NCI-H2196 treated with DMSO at 0.1 percent for 48 hours (cell line): ENCODE data around the gene GALNT2.

Experiments used
- DNase-seq: peaks from one replicate; lab custom pipeline; 2025; ENCODE audit not compliant: unreplicated experiment; lab: John Stamatoyannopoulos, UW

The GALNT2 gene

GRCh38 chr1:230087028-230087716, 20.1 kb downstream of the GALNT2 start:
- DNase-seq: no peak

DNA sequence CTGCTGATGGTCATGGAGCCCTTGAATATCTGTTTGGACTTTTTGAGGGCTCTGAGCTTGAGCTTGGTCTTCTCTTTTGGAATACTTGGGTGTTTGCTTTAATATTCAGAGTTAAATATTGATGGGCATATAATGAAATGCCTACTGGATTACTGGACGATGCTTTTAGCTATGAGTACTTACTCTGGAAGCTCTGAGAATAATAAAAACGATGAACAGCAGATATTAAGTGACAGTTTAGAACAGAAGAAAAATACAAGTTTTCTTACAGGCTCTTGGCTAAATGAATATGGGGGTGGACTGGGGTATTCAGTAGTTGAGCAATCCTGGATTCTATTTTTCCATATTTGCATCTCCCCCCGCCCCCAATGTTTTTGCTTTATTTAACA, 20.7 kb downstream of the GALNT2 start:
- DNase-seq: no peak

- no peak for DNase-seq
These were observed 23.2 kb downstream of the GALNT2 start for GRCh38 chr1:230090194-230090711.

DNA sequence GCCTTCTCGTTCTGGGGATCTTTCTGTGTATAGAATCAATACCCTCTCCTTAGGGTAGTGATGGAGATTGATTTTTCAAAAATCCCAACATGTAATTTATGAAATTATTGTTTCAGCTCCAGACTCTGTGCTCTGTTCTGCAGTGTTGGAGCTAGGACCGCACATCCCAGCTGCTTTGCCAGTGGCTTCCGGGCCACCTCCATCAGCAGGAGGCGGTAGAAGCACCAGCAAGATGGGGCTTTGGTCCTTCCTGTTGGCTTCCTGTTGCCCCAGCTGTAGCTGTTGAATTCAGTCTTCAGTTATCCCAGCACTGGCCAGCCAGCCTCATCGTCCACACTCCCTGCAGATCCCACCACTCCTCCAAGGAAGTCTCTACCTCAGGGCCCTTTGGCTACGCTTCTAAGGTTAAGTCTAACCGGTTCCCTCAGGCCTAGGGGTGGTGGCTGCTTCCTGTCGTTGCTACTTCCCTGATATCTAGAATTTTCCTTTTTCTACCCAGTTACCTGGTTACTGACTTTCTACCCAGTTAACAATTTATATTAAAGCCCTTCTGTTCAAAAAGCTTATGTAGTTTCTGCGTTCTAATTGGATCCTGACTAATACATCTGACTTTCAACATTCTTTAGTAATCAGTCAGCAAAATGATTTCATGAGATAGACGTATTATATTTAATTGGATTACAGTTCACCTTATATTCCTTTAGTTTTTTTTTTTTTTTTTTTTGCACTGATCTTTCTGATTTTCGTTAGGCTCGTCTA, 24.6 kb downstream of the GALNT2 start:
- no peak for DNase-seq

DNA sequence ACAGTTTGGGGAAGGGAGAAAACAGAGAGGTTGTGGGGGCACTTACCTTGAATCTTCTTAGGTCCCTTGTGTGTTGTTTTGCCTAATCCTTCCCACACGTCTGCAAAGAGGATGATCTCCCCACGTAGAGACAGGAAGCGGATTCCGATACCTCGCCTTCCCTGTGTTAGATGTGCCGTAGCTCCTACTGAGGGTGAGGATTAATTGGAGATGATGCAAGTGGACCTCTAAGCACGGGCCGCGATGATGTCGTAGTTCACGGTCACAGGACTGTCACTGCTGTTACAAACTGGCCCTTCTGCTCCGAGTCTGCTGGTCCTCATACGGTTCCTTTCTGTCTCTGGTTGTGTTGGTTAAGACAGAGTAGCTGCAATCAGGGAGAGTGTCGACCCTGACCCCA, 27.7 kb downstream of the GALNT2 start:
- no peak for DNase-seq

GRCh38 chr1:230095938-230096337, 28.9 kb downstream of the GALNT2 start:
- no peak for DNase-seq

DNA sequence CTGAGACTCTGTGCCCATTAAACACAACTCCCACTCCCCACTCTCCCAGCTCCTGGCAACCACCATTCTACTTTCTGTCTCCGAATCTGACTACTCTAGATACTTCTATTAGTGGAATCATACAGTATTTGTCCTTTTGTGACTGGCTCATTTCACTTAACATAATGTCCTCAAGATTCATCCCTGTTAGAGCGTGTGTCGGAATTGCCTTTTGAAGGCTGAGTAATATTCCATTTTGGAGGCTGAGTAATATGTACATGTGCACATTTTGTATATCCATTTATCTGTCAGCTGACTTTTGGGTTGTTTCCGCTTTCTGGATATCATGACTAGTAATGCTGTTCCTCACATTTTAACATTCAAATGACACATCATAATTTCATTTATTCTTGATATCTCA, 30.3 kb downstream of the GALNT2 start:
- no peak for DNase-seq

DNA sequence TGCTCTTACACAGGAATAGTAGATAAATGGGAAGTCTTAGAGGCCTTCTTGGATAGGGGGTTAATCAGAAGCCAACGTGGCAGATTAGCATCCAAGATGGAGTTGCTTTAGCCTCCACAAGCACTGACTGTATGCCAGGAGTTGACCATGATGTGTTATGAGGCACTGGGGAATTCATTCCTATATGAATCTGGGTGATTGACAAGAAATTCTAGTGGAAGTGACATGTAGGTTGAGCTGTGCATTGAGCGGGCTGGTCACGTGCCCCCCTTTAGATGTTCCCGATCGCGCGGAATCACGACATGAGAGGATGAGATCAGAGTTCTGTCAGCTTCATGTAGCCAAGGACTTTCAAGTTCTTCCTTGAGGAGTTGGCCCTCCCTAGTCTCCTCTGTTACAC, 31.7 kb downstream of the GALNT2 start:
- DNase-seq: no peak

GRCh38 chr1:230099465-230099864, 32.4 kb downstream of the GALNT2 start:
- DNase-seq: no peak

GRCh38 chr1:230100932-230101331, 33.9 kb downstream of the GALNT2 start:
- no peak for DNase-seq

GRCh38 chr1:230101556-230101955, 34.5 kb downstream of the GALNT2 start:
- DNase-seq: no peak

DNA sequence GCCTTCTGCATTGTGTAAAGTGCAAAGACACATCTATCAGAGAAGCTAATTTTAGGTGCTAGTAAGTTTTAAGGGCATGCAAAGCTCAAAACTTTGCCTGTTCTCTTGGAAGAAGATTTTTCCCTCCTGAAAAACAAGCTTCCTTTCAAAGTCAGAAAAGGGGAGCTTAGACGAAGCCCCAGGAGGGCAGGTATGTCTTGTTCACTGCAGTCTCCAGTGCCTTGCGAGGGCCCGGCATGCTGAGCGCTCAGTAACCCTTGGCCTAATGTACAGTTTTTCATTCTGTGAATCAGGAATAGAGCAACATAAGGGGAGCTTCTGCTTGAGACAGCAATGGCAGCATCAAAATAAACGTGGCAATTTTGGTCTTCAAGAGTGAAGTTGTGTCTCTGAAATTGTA, 35.0 kb downstream of the GALNT2 start:
- DNase-seq: no peak

GRCh38 chr1:230102472-230102871, 35.4 kb downstream of the GALNT2 start:
- DNase-seq: no peak

GRCh38 chr1:230103306-230104173, 36.5 kb downstream of the GALNT2 start:
- no peak for DNase-seq

DNA sequence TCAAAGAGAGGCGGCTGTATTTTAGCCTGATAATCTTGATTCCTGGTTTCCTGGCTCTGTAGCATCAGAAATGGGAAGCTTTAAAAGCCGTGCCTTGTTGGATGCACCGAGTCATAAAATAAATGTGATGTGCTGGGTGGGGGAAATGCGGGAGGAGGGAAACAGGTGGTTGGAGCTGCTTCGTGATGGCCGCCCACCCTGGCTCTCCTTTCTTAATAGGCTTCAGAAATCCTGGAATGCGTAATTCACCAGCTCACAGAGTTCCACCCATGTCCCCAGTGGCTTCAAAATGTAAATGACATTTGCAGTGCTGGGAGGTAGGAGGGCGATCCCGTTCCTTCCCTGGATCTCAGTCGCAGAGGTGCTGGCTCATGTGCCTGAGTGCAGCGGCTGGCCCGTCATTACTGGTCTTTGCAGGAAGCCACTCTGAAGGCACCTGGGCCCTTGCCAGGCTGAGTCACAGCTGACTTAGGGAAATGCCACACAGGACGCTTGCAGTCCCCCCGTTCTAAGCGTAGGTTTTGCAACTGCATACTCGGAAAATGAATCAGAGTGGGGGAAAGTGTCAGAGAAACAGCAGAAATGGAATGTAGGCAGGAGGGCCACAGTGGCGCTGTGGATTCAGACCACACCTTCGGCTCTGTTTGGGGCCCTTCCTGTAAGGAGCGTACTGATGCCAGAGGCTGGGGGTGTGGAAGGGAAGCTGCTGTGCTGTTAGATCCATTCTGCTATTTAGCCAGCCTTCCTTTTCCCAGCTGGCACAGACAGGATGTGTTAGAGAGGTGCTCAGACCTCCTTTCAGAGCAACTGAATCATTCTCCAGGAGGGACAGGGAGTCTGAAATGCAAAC, 37.6 kb downstream of the GALNT2 start:
- peak; percentile 81 for DNase-seq

DNA sequence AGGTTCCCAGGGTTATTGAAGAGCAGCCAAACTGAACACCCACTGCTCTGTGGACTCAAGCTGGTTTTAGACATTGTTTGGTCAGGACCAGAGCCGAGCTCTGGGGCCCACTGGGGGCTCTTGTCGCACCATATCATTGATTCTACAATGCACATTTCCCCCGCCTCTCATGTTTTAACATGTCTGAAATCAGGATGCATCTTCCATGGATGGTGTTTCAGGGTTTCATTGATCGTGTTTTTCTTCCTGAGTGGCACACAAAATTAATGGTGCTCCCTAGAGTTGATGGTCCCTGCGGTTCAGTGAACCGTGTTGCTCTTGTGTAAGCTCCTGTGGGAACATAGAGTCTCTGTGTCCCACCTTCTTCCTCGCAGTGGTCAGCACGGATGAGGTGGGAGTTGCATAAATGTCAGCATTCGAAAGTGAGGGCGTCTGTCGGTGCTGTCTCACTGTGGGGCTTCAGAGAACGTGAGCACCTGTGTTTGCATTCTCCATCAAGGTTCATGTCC, 38.3 kb downstream of the GALNT2 start:
- no peak for DNase-seq

- no peak for DNase-seq
These were observed 39.0 kb downstream of the GALNT2 start for GRCh38 chr1:230105754-230106625.

- no peak for DNase-seq
These were observed 40.9 kb downstream of the GALNT2 start for GRCh38 chr1:230107941-230108340.

DNA sequence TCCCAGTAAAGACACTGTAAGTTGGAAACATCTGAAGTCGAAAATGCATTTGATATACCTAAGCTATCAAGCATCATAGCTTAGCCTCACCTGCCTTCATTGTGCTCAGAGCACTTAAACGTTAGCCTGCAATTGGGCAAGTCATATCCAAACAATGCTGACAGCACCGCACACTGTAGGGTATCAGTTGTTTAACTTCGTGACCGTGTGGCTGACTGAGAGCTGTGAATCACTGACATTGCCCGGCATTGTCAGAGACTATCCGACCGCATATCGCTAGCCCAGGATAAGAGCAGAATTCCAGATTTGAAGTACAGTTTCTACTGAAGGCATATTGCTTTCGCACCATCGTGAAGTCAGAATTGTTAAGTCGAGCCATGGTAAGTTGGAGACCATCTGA, 41.5 kb downstream of the GALNT2 start:
- no peak for DNase-seq
